Umbilical cord (tissue), 1 donor: ENCODE results near the gene GFRA3. TPM values are rescaled to one million over a fixed set of nuclear protein-coding genes. Genes with fewer than 3 reads are reported as not detected.

Experiments used
- total RNA-seq: library from RNA; depleted of rRNA; stranded (reverse); fragments of >200 nt; gene quantifications from one replicate; pipeline ENCODE4 v1.2.3, GENCODE V29; 2014; ENCODE audit warnings: low replicate concordance; ENCODE audit not compliant: insufficient read depth

The GFRA3 gene
- total RNA-seq, 1 donor from 2014 or later = 0.96 TPM

Other genes with a start within 250 kb of the GFRA3 start
- 91.5 TPM for gene FAM13B, start 241.5 kb downstream of the GFRA3 start, total RNA-seq
- gene WNT8A, start 190.6 kb downstream of the GFRA3 start, total RNA-seq = 7.2 TPM
- not detected for gene NME5, start 135.2 kb downstream of the GFRA3 start, total RNA-seq
- gene BRD8, start 96.0 kb downstream of the GFRA3 start, total RNA-seq = 19.3 TPM
- 6.0 TPM for gene KIF20A, start 95.5 kb downstream of the GFRA3 start, total RNA-seq
- 38.8 TPM for gene CDC23, start 61.3 kb downstream of the GFRA3 start, total RNA-seq
- gene CDC25C, start 57.2 kb upstream of the GFRA3 start, total RNA-seq = 2.2 TPM
- gene FAM53C, start 63.6 kb upstream of the GFRA3 start, total RNA-seq = 23.8 TPM
- 48.2 TPM for gene KDM3B, start 78.1 kb upstream of the GFRA3 start, total RNA-seq
- 1.4 TPM for gene REEP2, start 164.4 kb upstream of the GFRA3 start, total RNA-seq
- gene EGR1, start 190.9 kb upstream of the GFRA3 start, total RNA-seq = 24.1 TPM